ENCODE data around the gene GNAQ. TPM values are rescaled to one million over a fixed set of nuclear protein-coding genes. Genes with fewer than 3 reads are reported as not detected.

GNAQ gene
- total and polyA plus RNA-seq, 8 donors, result 13.1 to 75.3 (median 38.5) TPM

DNA sequence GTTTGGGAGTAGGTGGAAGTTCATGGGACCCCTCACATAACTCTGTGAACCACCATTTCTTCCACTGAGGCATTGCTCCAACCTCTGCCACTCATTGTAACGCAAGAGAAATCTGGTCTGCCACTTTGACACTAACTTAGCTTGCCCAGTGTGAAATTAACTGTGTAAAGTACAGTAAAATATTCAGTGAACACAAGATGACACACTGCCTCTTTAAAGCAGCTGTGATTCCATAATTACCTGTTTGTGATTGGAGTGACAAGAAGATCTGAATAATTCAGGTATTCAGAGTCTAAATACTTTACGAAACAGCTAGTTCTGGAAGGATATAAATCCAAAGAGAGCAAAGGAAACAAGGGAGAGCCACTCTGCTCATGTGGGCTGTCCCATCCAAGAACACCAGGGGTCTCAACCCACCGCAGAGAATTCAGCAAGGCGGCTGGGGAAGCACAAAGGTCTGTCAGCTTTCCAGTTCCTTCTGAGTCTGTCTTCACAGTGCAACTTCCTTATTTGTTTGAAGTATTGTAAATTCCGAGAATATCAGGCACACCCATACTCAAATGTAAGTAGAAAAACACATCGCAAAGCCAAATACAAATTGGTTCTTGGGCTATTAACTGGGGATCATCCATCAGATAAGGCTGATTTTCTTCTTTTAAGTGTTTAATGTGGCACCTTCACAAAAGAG, 86.9 kb downstream of the GNAQ start:
- peak in 1 of 2 donors; percentile 76 for DNase-seq
- Histone ChIP-seq H3K36me3 (no peaks in the 10 kb centered on the region), H3K27ac (peak overlapping the region; percentile 50 to 85 (median 72)), H3K27me3 (no peaks in the 10 kb centered on the region), H3K4me1 (peaks cover 44 to 82% (median 62%) of the 10 kb centered on the region in 4 donors), H3K9me3 (no peaks in the 10 kb centered on the region), H3K4me3 (peak overlapping the region in 1 of 4 donors; percentile 14)
- TF ChIP-seq POLR2AphosphoS5 (IDR thresholded peaks at IDR 0.05), result peak in 2 of 3 donors; percentile 25 to 29
- TF ChIP-seq, protein P1, sequence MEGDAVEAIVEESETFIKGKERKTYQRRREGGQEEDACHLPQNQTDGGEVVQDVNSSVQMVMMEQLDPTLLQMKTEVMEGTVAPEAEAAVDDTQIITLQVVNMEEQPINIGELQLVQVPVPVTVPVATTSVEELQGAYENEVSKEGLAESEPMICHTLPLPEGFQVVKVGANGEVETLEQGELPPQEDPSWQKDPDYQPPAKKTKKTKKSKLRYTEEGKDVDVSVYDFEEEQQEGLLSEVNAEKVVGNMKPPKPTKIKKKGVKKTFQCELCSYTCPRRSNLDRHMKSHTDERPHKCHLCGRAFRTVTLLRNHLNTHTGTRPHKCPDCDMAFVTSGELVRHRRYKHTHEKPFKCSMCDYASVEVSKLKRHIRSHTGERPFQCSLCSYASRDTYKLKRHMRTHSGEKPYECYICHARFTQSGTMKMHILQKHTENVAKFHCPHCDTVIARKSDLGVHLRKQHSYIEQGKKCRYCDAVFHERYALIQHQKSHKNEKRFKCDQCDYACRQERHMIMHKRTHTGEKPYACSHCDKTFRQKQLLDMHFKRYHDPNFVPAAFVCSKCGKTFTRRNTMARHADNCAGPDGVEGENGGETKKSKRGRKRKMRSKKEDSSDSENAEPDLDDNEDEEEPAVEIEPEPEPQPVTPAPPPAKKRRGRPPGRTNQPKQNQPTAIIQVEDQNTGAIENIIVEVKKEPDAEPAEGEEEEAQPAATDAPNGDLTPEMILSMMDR (IDR thresholded peaks at IDR 0.05), result no peak
- TF ChIP-seq EP300 (IDR thresholded peaks at IDR 0.05), result no peak
- TF ChIP-seq POLR2A (IDR thresholded peaks at IDR 0.05), result no peak
- 26 to 37% (median 35%) methylated on average over 6 of the region's 6 CpGs for WGBS, 5 donors
- intact Hi-C loops (cut with DNase I; ENCODE audit: low total_unique reads), result no loop called here

DNA sequence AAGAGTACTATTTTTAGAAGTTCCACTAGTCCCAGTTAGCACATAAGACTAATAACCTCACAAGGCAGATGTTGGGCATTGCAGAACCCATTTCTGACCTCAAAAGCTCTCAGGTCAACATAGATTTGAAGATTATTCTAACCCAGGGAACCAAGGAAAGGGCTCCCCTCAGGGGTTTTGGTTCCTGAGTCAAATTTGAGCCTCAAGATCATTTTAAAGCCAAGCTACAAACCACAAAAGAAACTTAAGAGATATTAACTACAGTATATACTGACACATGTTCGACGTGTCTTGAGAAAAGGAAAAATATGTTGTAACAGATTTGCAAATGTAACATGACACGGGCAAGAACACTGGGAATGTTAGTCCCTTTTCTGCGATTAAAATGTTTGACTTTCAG, 88.6 kb downstream of the GNAQ start:
- 43 to 75% (median 50%) methylated on average over 4 of the region's 4 CpGs for WGBS, 5 donors
- TF ChIP-seq POLR2A (IDR thresholded peaks at IDR 0.05) (no peak), EP300 (IDR thresholded peaks at IDR 0.05) (no peak), POLR2AphosphoS5 (IDR thresholded peaks at IDR 0.05) (no peak)
- TF ChIP-seq, protein P1 (IDR thresholded peaks at IDR 0.05), result no peak
- intact Hi-C loops (cut with DNase I; ENCODE audit: low total_unique reads), result no loop called here
- Histone ChIP-seq H3K4me1 (peaks cover 41 to 81% (median 62%) of the 10 kb centered on the region in 4 donors), H3K36me3 (no peaks in the 10 kb centered on the region), H3K4me3 (no peak overlapping the region), H3K27ac (peak overlapping the region in 2 of 5 donors; percentile 74 to 85), H3K9me3 (no peaks in the 10 kb centered on the region), H3K27me3 (no peaks in the 10 kb centered on the region)
- DNase-seq, result no peak

DNA sequence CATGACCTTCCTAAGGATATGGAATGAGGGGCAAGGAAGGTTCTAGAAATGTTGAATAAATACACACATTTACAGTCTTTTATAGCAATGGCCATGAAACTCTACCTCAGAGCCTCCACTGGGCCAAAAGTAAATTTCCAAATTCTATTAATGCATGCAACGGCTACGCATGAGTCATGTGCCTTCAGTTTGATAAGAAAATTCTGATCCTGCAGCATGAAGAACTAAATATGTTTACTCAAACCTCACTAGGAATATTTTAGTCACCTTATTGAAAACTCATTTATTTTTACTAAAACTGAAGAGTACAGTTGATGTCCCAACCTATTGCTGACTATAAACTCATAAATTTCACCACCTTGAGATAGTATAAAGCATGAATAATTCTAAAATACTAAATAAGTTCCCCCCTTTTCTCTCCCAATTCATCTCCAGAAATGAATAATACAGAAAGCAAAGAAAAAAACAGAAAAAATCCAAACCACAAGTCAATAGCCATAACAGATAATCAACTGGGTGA, 92.4 kb downstream of the GNAQ start:
- no peaks in the 10 kb centered on the region for H3K27me3 ChIP-seq
- intact Hi-C loops (cut with DNase I; ENCODE audit: low total_unique reads), result no loop called here
- H3K36me3 ChIP-seq, result no peaks in the 10 kb centered on the region
- H3K9me3 ChIP-seq, result no peaks in the 10 kb centered on the region
- TF ChIP-seq, protein P1 (IDR thresholded peaks at IDR 0.05), result no peak
- TF ChIP-seq POLR2AphosphoS5 (IDR thresholded peaks at IDR 0.05), result peak in 1 of 3 donors; percentile 37
- 32 to 67% (median 36%) methylated on average over 2 of the region's 2 CpGs for WGBS, 5 donors
- DNase-seq, result no peak
- H3K4me1 ChIP-seq, result peaks cover 13 to 61% (median 33%) of the 10 kb centered on the region in 4 donors
- H3K4me3 ChIP-seq, result no peak overlapping the region
- H3K27ac ChIP-seq, result peak overlapping the region in 2 of 5 donors; percentile 0 to 5

DNA sequence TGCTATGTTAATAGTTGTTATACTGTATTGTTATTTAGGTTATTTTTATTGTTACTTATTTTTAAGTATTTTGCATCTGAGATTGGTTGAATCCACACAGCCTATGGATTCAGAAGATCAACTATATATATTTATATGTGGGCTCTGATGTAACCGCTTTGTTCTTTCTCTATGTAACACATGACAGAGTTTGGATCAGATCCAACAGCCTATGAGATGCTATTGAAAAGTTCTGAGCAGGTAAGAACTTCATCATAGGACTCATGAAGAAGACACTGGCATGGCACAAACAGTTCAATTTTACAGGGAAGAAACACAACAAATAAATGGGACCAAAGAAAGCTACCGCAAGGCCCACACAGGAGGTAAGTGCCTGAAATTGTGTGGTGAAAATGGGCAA, 93.4 kb downstream of the GNAQ start:
- WGBS, 5 donors, result 95 to 100% (median 97%) methylated on average over 2 of the region's 2 CpGs
- no peaks in the 10 kb centered on the region for H3K36me3 ChIP-seq
- TF ChIP-seq, protein P1 (IDR thresholded peaks at IDR 0.05), result no peak
- no peak for TF ChIP-seq EP300 (IDR thresholded peaks at IDR 0.05)
- no peak for TF ChIP-seq POLR2A (IDR thresholded peaks at IDR 0.05)
- no peak for TF ChIP-seq POLR2AphosphoS5 (IDR thresholded peaks at IDR 0.05)
- H3K27me3 ChIP-seq, result no peaks in the 10 kb centered on the region
- intact Hi-C loops (cut with DNase I; ENCODE audit: low total_unique reads), result no loop called here
- H3K4me1 ChIP-seq, result peaks cover 15 to 60% (median 34%) of the 10 kb centered on the region in 4 donors
- H3K4me3 ChIP-seq, result no peak overlapping the region
- no peaks in the 10 kb centered on the region for H3K9me3 ChIP-seq
- DNase-seq, result no peak
- no peak overlapping the region for H3K27ac ChIP-seq
